DOHH2 (cell line): ENCODE results near the gene CATSPER3.

ENCODE experiments used
- EZH2phosphoT487 ChIP-seq: fragments of 200-600 bp; sonication (generic); IDR thresholded peaks from 2 replicates; pipeline ENCODE4 v1.6.1; 2017; ENCODE audit warnings: borderline replicate concordance, mild to moderate bottlenecking, antibody characterized with exemption, low read length, moderate library complexity, mixed read lengths
- TF ChIP-seq, protein P1 (sequence below): fragments of 200-600 bp; sonication (generic); IDR thresholded peaks from one replicate; pipeline ENCODE4 v1.5.1; 2014; ENCODE audit warnings: antibody characterized with exemption, mild to moderate bottlenecking, low read depth, low read length; ENCODE audit not compliant: poor library complexity, severe bottlenecking

DNA sequence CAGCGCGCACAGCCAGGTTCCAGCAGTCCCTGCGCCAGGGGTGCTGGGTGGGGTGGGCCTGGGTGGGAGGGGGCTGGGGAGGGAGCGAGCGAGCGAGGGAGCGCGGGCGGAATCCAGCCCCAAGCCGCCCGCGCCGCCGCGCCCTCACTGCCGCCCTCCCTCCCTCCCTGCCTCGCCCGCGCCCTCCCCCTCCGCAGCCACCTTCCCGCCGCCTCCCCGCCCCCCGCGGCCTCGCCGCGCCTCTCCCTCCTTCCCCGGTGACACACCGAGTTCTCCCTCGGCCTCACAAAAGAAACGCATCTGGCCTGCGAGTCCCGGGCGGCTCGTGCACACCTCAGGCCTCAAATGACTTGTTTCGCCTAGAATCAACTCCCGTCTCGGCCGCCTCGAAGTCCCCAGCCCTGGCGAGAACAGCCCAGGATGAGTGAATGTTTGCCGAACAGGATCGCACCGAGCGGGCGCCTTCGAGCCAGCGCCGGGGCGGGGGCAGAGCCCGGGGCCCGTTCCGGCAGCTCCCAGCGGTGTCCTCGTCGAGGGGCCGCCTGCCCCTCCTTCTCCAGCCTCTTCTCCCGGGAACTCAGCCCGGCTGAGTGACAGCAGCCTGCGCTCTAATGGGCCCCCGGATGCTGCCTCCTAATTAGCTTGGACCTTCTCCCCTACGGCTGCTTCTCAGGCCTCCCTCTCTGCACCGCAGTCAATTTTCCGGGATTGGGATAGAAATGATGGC lies 66.7 kb downstream of the CATSPER3 start:
- TF ChIP-seq, protein P1, sequence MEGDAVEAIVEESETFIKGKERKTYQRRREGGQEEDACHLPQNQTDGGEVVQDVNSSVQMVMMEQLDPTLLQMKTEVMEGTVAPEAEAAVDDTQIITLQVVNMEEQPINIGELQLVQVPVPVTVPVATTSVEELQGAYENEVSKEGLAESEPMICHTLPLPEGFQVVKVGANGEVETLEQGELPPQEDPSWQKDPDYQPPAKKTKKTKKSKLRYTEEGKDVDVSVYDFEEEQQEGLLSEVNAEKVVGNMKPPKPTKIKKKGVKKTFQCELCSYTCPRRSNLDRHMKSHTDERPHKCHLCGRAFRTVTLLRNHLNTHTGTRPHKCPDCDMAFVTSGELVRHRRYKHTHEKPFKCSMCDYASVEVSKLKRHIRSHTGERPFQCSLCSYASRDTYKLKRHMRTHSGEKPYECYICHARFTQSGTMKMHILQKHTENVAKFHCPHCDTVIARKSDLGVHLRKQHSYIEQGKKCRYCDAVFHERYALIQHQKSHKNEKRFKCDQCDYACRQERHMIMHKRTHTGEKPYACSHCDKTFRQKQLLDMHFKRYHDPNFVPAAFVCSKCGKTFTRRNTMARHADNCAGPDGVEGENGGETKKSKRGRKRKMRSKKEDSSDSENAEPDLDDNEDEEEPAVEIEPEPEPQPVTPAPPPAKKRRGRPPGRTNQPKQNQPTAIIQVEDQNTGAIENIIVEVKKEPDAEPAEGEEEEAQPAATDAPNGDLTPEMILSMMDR = no peak
- no peak for TF ChIP-seq EZH2phosphoT487
